Germinal center (tissue), 1 donor: Measurements from ENCODE around the gene PRRT2.
"Not testable (repeated sequence)": the region's sequence is repeated elsewhere in the genome, so short reads cannot be mapped to it uniquely, and the experiment has no call there.

ENCODE experiments used
- DNase-seq: peaks from one replicate; pipeline ENCODE4 v3.0.0; 2012; ENCODE audit warnings: mixed read lengths, low spot score

PRRT2 gene

DNA sequence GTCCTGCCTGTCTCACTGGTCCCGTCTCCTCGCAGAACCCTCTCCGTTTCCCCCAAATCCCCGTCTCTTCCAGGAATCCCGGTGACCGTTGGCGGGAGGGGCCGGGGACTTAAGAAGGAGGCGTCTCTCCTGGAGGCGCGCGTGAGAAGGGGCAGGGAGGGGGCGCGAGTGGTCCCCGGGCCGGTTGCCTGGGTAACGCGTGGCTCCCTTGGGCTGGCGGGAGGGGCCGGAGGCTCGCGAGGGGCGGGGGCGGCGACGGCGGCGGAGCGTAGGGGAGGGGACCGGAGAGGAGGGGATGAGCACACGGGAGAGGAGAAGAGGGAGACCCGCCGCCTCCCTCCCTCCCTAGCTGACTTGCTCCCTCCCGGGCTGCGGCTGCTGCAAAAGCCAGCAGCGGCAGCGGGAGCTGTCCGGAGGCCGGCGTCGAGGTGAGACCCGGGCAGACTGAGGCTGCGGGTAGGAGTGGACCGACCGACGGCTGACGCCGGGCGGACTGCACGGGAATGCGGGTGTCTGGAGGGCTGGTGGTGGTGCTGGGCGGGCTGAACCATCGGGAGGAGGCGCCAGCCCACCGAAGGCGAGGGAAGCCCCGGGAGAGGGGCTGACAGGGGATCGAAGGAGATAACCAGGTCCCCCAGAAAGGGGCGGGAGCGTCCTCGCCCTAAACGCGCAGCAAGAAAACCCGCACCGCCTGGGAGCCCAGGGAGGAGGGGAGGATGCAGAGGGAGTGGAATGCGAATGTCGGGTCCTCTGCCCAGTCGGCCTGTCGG is at the start of gene PRRT2:
Gene PRRT2, plus strand, starts transcription at position 298 of the 770 bp plus-strand sequence. CDS start 862 bp downstream, outside the sequence.
- DNase-seq = no peak

- no peak for DNase-seq
Observed at GRCh38 chr16:29763326-29763725, 48.7 kb upstream of the PRRT2 start.

- DNase-seq = no peak
Observed at GRCh38 chr16:29765167-29766032, 46.6 kb upstream of the PRRT2 start.

GRCh38 chr16:29766571-29766970 is 45.4 kb upstream of the PRRT2 start:
- no peak for DNase-seq

DNA sequence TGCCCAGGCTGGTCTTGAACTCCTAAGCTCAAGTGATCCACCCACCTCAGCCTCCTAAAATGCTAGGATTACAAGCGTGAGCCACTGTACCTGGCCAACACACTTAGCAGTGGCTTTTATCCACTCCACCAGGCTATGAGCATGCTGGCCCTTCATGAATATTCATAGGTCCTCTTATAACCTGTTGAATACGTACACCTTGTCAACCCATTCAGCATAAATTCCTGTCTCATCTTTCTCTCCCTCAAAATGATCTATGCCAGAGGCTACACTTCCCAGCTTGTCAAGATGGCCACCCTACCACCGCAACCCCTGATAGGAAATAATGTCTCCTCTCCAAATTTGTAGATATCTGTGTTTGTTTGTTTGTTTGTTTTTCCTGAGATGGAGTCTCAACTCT is 44.9 kb upstream of the PRRT2 start:
- no peak for DNase-seq

GRCh38 chr16:29769507-29769906 is 42.5 kb upstream of the PRRT2 start:
- no peak for DNase-seq

GRCh38 chr16:29770250-29770929 is 41.6 kb upstream of the PRRT2 start:
- no peak for DNase-seq

DNA sequence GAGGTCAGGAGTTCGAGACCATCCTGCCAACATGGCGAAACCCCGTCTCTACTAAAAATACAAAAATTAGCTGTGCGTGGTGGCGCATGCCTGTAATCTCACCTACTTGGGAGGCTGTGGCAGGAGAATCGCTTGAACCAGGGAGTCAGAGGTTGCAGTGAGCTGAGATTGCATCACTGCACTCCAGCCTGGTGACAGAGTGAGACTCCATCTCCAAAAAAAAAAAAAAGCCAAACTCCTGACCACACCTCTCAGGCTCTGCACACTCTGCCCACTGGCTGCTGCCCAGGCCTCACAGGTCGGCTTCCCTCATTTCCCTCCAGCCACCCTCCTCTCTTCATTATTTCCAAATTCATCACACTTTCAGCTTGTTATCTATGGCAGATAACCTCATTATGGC is 39.7 kb upstream of the PRRT2 start:
- not testable (repeated sequence) for DNase-seq

- no peak for DNase-seq
Observed at GRCh38 chr16:29774730-29775129, 37.3 kb upstream of the PRRT2 start.

DNA sequence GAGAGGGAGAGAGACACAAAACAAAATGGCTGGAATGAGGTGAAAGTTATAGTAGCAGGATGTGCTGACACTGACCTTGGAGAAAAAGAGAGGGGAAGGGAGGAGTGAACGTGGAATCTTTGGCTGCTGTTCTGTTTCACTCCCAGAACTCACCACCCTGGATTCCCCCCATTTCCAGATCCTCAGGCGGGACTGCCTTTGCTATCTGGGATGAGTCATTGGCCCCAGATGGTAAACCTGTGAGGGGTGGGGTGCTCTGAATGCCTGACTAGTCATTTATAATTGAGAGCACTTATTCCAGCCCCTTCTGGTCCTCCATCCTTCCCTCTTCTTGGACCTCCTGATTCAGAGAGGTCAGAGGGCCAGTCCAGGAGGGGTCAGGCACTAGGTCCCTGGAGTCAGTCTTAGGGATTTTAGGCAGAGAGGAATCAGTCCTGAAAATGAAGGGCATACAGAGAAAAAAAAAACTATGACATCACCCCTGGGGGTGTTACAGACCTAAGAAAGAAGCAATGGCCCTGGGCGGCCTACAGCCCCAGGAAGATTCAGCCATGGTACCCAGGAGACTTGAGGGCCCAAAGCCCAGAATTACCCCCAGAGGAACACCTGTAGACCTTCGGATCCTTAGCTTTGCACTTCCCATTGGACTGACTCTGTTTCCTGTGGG is 36.1 kb upstream of the PRRT2 start:
- DNase-seq = no peak

GRCh38 chr16:29777576-29778350 is 34.2 kb upstream of the PRRT2 start, which contains the start of gene ZG16:
ZG16 (plus strand) TSS chr16:29778256; CDS start chr16:29779267, 1,011 bp downstream.
- no peak for DNase-seq

DNA sequence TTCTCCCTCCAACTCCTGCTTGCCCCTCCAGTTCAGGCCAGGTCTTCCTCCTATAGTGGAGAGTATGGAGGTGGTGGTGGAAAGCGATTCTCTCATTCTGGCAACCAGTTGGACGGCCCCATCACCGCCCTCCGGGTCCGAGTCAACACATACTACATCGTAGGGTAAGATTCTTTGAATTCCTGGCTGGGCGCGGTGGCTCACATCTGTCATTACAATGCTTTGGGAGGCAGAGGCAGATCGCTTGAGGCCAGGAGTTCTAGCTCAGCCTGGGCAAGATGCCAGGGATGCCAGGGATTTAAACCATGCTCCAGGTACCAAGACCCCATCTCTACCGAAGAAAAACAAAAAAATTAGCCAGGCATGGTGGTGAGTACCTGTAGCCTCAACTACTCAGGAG is 32.5 kb upstream of the PRRT2 start:
- no peak for DNase-seq

DNA sequence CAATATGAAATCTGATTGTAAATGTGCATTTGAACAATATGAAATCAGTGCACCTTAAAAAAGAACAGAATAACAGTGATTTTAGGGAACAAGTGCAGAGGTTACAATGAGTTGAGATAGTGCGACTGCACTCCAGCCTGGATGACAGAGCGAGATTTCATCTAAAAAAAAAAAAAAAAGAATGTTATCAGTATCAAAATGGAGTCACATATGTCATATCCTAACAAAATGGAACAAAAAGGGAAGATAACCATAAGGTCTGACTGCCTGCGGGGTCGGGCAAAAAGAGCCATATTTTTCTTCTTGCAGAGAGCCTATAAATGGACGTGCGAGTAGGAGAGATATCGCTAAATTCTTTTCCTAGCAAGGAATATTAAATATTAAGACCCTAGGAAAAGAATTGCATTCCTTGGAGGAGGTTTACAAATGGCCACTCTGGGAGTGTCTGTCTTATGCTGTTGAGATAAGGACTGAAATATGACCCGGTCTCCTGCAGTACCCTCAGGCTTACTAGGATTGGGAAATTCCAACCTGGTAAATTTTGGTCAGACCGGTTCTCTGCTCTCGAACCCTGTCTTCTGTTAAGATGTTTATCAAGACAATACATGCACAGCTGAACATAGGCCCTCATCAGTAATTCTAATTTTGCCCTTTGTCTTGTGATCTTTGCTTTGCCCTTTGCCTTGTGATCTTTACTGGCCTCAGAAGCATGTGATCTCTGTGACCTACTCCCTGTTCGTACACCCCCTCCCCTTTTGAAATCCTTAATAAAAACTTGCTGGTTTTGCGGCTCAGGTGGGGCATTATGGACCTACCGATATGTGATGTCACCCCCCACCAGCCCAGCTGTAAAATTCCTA is 28.7 kb upstream of the PRRT2 start:
- DNase-seq = not testable (repeated sequence)

- no peak for DNase-seq
Observed at GRCh38 chr16:29784157-29784556, 27.8 kb upstream of the PRRT2 start.

DNA sequence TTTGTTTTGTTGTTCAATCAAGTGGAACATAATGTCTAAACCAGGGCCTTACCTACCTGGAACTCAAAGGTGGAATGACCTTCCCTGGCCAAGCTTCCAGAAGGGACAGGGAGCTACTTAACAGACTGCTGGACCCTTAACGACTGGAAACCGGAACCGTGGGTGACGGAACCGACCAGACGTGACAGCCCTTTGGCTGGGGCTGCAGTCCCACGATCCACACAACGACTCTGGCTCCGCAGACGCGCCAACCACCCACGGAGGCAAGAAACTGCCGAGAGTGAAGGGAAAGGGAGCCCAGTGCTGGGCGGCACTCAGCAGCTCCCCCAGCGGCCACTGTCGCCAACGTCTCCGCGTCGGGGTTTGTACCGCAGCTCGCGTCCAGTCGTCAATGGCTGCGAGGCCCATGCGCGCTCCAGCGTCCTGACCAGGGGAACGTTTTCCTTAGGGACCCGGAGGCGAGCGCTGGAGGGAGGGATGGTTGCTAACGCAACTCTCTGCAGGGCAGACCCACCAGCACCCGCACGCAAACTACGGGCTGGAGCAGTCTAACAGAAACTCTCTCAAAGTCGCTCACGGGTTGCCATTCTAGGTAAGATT is 27.0 kb upstream of the PRRT2 start:
- peak; percentile 83 for DNase-seq

DNA sequence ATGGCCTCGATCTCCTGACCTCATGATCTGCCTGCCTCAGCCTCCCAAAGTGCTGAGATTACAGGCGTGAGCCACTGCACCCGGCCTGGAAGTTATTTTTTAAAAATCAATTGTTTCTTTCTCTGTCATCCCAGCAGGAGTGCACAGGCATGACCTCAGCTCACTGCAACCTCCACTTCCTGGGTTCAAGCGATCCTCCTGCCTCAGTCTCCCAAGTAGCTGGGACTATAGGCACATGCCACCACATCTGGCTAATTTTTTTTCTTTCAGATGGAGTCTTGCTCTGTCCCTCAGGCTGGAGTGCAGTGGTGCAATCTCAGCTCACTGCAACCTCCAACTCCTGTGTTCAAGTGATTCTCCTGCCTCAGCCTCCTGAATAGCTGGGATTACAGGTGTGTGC is 24.8 kb upstream of the PRRT2 start:
- DNase-seq = not testable (repeated sequence)

- DNase-seq = no peak
Observed at GRCh38 chr16:29789775-29790182, 22.2 kb upstream of the PRRT2 start.

GRCh38 chr16:29790183-29790948 is 21.6 kb upstream of the PRRT2 start, which contains the start of gene KIF22:
KIF22 (plus strand) TSS chr16:29790751; CDS start chr16:29790760, 9 bp downstream.
- peak; percentile 100 for DNase-seq
